ENCODE measurements around the gene USP28. TPM values are rescaled to one million over a fixed set of nuclear protein-coding genes. Genes with fewer than 3 reads are reported as not detected.
"Not testable (repeated sequence)": the region's sequence is repeated elsewhere in the genome, so short reads cannot be mapped to it uniquely, and the experiment has no call there.

Gene USP28
- total RNA-seq, 8 experiments from 2014 or later = 10.4 to 41.6 (median 18.0) TPM

DNA sequence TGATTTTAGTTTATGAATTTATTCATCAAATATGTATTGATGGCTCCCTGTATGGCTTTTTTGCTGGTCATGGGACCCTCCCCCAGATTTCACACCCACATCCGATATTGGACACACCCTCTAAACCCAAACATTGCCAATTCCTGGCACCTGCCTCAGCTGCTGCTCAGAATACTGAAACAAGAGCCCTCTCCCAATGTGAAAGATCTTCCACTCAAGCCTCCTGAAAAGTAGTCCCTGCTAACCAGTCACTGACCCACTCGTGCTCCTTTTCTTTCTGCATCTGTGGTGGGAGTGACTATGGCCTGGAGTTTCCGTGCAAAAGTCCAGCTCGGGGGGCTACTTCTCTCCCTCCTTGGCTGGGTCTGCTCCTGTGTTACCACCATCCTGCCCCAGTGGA is 95.9 kb downstream of the USP28 start, which contains the start of gene CLDN25:
TSS of gene CLDN25 (plus strand) at position 301 of the 400 bp plus-strand sequence. CDS start at position 301, 0 bp downstream.
- 40 to 93% (median 55%) methylated on average over 1 to 3 of the region's 4 CpGs; no CpG with 5 or more reads in 4 of the 10 experiments for WGBS, 10 experiments

DNA sequence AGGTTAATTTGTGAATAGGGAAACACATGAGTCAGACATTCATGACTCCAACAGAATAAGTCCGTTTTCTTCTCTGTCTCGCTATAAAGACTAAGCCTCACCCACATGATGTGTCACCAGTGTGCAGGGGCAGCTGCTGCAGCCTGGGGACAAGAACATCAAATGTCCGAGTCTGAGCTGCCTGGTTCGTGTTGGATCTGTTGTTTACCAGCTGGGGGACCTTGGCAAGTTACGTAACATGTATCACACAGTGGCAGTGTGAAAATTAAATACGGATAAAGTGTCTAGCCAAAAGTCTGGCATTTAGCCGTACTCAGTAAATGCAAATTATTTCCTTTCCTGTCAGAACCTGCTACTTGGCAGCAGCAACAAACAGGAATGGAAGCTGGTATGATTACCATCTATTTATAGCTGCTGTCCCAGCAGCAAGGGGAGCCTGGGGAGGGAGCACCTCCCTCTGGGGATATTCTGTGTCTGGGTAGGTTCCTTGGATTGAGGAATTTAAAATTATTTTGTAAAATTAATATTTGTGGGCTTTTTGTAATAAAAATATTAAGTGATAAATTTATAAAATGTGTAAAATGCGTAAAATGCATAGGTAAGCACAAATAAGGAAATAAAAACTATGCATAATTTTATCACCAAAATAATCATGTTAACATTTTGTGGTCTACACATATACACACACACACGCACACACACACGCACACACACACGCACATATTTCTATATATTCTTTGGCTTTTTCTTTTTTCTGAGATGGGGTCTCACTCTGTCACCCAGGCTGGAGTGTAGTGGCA is 97.1 kb downstream of the USP28 start:
- H3K27ac ChIP-seq = no peak overlapping the region

More for the DNA sequence above, 95.9 kb downstream of the USP28 start, which contains the start of gene CLDN25:
- Histone ChIP-seq H3K4me1 (replicated peaks in 1 of 2) (no peaks in the 10 kb centered on the region), H3K27ac (no peak within 1 kb of the TSS), H3K4me3 (no peak within 1 kb of the TSS)
- in situ Hi-C loops (cut with MboI; ENCODE audit: low pct_unique_long_range_greater_than_20kb in 2 of 9, low sequenced_read_pairs in 9 of 9, unreplicated experiment in 9 of 9) = loop anchor here in 2 of 9 experiments (25.0 kb wide), 1 partner anchor 467 kb away; the partner anchor contains the start of gene TTC12 (in 2 of the 2)
- no peak for ATAC-seq (replicated peaks in 6 of 8)

DNA sequence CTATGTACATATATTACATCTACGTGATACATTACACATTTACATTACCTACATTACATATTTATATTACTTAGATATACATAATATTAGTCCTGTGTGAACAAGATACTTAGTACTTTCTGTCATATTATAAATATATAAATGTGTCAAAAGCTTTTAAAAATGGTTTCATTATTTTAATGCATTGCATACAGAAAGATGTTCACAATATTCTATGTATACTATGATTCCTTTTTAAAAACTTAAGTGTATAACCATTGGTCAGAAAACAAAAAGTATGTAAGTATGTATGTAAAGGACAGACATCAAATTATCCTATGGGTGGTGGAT is 101.2 kb downstream of the USP28 start:
- ATAC-seq (replicated peaks in 6 of 8) = no peak
- Histone ChIP-seq H3K27ac (no peak overlapping the region), H3K4me3 (peak overlapping the region; percentile 53 to 76 (median 68)), H3K4me1 (replicated peaks in 1 of 2) (peaks cover 5 to 6% of the 10 kb centered on the region in 2 donors)
- 0% methylated on average over 1 of the region's 1 CpG; no CpG with 5 or more reads in 2 of the 10 experiments for WGBS, 10 experiments
- in situ Hi-C loops (cut with MboI; ENCODE audit: low pct_unique_long_range_greater_than_20kb in 2 of 9, low sequenced_read_pairs in 9 of 9, unreplicated experiment in 9 of 9) = no loop called here

More for the DNA sequence above, 97.1 kb downstream of the USP28 start:
- WGBS, 10 experiments = 12 to 92% (median 52%) methylated on average over 2 to 11 of the region's 11 CpGs
- Histone ChIP-seq H3K4me1 (replicated peaks in 1 of 2) (no peaks in the 10 kb centered on the region), H3K4me3 (no peak overlapping the region)
- peak; percentile 36 to 70 (median 52) for ATAC-seq (replicated peaks in 6 of 8)
- in situ Hi-C loops (cut with MboI; ENCODE audit: low pct_unique_long_range_greater_than_20kb in 2 of 9, low sequenced_read_pairs in 9 of 9, unreplicated experiment in 9 of 9) = loop anchor here in 2 of 9 experiments (25.0 kb wide), 1 partner anchor 466 kb away; the partner anchor contains the start of gene TTC12 (in 2 of the 2)

DNA sequence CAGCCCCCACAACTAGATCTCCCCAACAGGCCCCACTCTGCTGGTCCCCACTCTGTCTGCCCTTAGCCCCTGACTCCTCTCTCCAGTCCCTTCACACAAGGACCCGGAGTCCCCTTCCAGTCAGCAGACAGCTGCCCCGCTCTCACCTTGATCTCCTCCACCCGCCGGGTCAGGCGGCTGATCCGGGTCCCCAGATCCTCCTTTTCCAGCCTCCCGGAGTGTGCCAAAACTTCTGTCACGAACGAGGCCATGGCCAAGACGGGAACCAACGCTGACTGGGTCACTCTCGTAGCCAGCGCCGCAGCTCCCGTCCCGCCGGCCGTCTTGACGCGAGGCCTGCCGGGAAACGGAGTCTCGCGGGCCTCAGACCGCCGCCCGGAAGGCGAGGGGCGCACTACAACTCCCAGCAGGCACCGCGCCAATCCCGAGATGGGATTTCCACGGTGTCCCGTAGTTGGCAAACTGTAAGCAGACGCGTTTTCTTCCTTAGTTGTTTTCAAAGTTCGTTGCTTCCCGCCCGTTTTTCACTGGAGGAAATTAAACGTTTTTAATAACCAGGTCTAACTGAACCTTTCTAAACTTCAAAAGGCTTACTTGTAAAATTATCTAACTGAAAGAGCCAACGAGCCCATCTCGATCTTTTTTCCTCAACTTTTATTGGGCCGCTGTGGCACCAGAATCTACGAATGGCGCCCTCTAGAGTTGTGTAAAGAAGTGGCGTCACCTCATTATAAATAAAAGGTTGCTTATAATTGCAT is 101.8 kb downstream of the USP28 start, which contains the start of gene ZW10:
TSS of gene ZW10 (minus strand) at position 277 of the 758 bp plus-strand sequence. CDS start at position 251, 26 bp downstream.
- ATAC-seq (replicated peaks in 6 of 8) = peak; percentile 84 to 98 (median 96)
- in situ Hi-C loops (cut with MboI; ENCODE audit: low pct_unique_long_range_greater_than_20kb in 2 of 9, low sequenced_read_pairs in 9 of 9, unreplicated experiment in 9 of 9) = no loop called here
- WGBS, 10 experiments = 0 to 5% (median 0%) methylated on average over 1 to 30 of the region's 46 CpGs; no CpG with 5 or more reads in 1 of the 10 experiments
- peaks cover 5 to 6% of the 10 kb centered on the region in 2 donors for H3K4me1 ChIP-seq (replicated peaks in 1 of 2)
- H3K27ac ChIP-seq = peak within 1 kb of the TSS; percentile 0 to 72
- peak within 1 kb of the TSS; percentile 53 to 76 (median 68) for H3K4me3 ChIP-seq

DNA sequence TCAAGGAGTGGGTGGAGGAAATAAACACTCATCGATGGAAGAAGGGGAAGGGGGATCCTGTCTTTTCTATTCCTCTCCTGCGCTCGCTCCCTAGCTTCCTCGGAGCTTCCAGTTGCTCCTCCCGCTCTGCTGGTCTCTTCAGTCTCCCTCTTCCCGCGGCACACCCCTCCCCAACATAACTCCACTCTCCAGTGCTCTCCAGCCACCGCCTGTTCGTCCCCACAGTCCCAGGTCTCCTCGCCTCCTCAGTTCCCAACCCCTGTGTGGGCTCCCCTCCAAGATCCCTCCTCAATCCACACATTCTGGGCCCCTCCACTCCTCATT is 102.3 kb downstream of the USP28 start:
- WGBS, 10 experiments = 0 to 4% (median 0%) methylated on average over 1 to 7 of the region's 10 CpGs; no CpG with 5 or more reads in 5 of the 10 experiments
- in situ Hi-C loops (cut with MboI; ENCODE audit: low pct_unique_long_range_greater_than_20kb in 2 of 9, low sequenced_read_pairs in 9 of 9, unreplicated experiment in 9 of 9) = no loop called here
- H3K4me3 ChIP-seq = peak overlapping the region; percentile 53 to 76 (median 68)
- peak overlapping the region; percentile 0 to 72 for H3K27ac ChIP-seq
- peak; percentile 45 to 60 (median 56) for ATAC-seq (replicated peaks in 6 of 8)
- peaks cover 5 to 6% of the 10 kb centered on the region in 2 donors for H3K4me1 ChIP-seq (replicated peaks in 1 of 2)

DNA sequence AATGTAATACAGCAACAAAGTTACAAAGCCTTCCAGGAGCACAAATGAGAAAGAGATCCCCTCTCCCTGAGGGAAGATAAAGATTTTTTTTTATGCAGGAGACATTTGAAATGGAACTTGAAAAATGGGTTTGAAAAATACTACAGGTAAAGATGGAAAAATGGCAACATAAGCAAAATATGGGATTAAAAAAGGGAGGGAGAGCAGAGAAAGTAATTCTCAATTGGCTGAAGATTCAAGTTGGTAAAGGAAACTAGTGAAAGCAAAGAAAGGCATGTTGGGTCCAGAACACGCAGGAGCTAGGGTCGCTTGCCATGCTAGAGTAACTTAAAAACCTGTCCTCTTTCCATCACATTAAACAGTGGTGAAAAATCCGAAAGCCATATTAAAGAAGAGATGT is 103.4 kb downstream of the USP28 start:
- ATAC-seq (replicated peaks in 6 of 8) = no peak
- H3K4me3 ChIP-seq = peak overlapping the region in 2 of 5 donors; percentile 63 to 75
- H3K27ac ChIP-seq = no peak overlapping the region
- 50 to 100% (median 74%) methylated on average over 1 to 3 of the region's 3 CpGs for WGBS, 10 experiments
- in situ Hi-C loops (cut with MboI; ENCODE audit: low pct_unique_long_range_greater_than_20kb in 2 of 9, low sequenced_read_pairs in 9 of 9, unreplicated experiment in 9 of 9) = no loop called here
- peaks cover 5 to 6% of the 10 kb centered on the region in 2 donors for H3K4me1 ChIP-seq (replicated peaks in 1 of 2)

DNA sequence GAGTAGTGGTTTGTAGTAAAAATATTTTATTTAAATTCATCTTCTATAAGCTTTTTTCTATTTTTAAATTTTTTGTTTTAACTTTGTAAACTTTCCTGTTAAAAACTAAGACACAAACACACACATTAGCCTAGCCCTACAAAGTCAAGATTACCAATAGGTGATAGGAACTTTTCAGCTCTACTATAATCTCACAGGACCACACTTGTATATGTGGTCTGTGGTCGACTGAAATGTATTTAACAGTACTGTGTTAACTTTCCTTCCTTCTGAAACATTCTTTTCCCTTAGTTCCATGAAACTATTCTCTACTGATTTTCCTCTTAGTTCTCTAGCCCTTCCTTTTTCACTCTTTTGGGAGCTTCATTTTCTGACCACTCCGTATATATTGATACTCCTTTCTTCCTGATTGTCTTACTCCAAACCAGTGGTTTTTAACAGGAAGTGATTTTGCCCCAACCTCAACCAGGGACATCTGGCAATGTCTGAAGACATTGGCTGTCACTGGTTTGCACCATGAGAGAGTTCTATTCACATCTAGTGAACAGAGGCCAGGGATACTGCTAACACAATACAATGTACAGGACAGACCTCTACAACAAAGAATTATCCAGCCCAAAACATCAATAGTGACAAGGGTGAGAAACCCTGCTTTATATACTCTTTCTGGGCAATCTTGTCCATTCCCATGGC is 110.7 kb downstream of the USP28 start:
- Histone ChIP-seq H3K4me1 (replicated peaks in 1 of 2) (no peaks in the 10 kb centered on the region), H3K4me3 (no peak overlapping the region), H3K27ac (no peak overlapping the region)
- no peak for ATAC-seq (replicated peaks in 6 of 8)
- WGBS, 10 experiments = 57 to 100% (median 100%) methylated on average over 1 to 2 of the region's 2 CpGs; no CpG with 5 or more reads in 1 of the 10 experiments
- in situ Hi-C loops (cut with MboI; ENCODE audit: low pct_unique_long_range_greater_than_20kb in 2 of 9, low sequenced_read_pairs in 9 of 9, unreplicated experiment in 9 of 9) = no loop called here

DNA sequence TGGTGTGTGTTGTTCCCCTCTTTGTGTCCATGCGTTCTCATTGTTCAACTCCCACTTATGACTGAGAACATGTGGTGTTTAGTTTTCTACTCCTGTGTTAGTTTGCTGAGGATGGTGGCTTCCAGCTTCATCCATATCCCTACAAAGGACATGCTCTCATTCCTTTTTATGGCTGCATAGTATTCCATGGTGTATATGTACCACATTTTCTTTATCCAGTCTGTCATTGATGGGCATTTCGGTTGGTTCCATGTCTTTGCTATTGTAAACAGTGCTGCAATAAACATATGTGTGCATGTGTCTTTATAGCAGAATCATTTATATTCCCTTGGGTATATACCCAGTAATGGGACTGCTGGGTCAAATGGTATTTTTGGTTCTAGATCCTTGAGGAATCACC is 112.3 kb downstream of the USP28 start:
- H3K27ac ChIP-seq; in situ Hi-C loops (cut with MboI; ENCODE audit: low pct_unique_long_range_greater_than_20kb in 2 of 9, low sequenced_read_pairs in 9 of 9, unreplicated experiment in 9 of 9); H3K4me3 ChIP-seq; ATAC-seq (replicated peaks in 6 of 8); H3K4me1 ChIP-seq (replicated peaks in 1 of 2): not testable (repeated sequence)
- 0 to 100% (median 100%) methylated on average over 1 of the region's 2 CpGs; no CpG with 5 or more reads in 4 of the 10 experiments for WGBS, 10 experiments

DNA sequence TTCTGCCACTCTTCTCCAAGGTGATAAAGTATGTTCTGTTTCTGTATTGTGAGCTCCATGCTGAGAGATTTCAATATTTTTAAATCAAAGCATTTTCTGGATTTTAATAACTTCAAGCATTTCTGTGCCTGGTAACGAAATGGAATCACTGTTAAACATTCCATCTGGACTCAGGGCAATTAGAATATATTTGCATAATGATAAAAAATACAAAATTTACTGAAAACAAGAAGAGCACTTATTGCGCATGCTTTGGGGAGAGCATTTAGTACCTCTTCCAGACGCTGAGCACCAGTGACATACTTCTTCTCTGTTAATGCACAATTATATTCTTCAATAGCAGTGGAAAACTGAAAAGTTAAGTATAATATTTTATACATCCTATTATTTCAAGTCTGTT is 115.1 kb downstream of the USP28 start:
- Histone ChIP-seq H3K4me3 (no peak overlapping the region), H3K27ac (no peak overlapping the region), H3K4me1 (replicated peaks in 1 of 2) (no peaks in the 10 kb centered on the region)
- 53 to 100% (median 88%) methylated on average over 1 to 3 of the region's 3 CpGs; no CpG with 5 or more reads in 1 of the 10 experiments for WGBS, 10 experiments
- ATAC-seq (replicated peaks in 6 of 8) = no peak
- in situ Hi-C loops (cut with MboI; ENCODE audit: low pct_unique_long_range_greater_than_20kb in 2 of 9, low sequenced_read_pairs in 9 of 9, unreplicated experiment in 9 of 9) = no loop called here

DNA sequence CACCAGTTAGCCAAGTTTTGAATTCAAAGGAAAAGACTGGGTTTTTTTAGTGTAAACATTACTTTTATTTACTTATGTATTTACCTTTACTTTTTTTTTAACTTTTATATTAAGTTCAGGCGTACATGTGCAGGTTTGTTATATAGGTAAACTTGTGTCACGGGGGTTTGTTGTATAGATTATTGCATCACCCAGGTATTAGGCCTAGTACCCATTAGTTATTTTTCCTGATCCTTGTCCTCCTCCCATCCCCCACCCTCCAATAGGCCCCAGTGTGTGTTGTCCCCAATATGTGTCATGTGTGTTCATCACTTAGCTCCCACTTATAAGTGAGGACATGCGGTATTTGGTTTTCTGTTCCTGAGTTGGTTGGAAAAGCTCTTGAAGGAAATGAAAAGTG is 122.4 kb downstream of the USP28 start:
- Histone ChIP-seq H3K4me1 (replicated peaks in 1 of 2) (no peaks in the 10 kb centered on the region), H3K4me3 (no peak overlapping the region), H3K27ac (no peak overlapping the region)
- ATAC-seq (replicated peaks in 6 of 8) = no peak
- 83 to 100% (median 95%) methylated on average over 1 to 3 of the region's 3 CpGs; no CpG with 5 or more reads in 1 of the 10 experiments for WGBS, 10 experiments
- in situ Hi-C loops (cut with MboI; ENCODE audit: low pct_unique_long_range_greater_than_20kb in 2 of 9, low sequenced_read_pairs in 9 of 9, unreplicated experiment in 9 of 9) = no loop called here

Data from motor neuron (in vitro differentiated cells).